IPS-11a (cell line): Measurements from ENCODE around the gene RHBDF2.

ENCODE experiments used
- H3K4me3 ChIP-seq: one replicate; pipeline ENCODE4 v1.5.1; 2013; ENCODE audit warnings: low read depth, low read length, control low read depth

RHBDF2 gene

GRCh38 chr17:76502341-76503211 is 1.4 kb upstream of the RHBDF2 start:
- H3K4me3 ChIP-seq, result no peak overlapping the region

- H3K4me3 ChIP-seq, result peak overlapping the region; percentile 0
Observed at GRCh38 chr17:76501827-76502307, 644 bp upstream of the RHBDF2 start.

- peak overlapping the region; percentile 49 for H3K4me3 ChIP-seq
Observed at GRCh38 chr17:76500747-76501017, 541 bp downstream of the RHBDF2 start.

GRCh38 chr17:76500074-76500746 is 1.0 kb downstream of the RHBDF2 start:
- peak overlapping the region; percentile 49 for H3K4me3 ChIP-seq

GRCh38 chr17:76499267-76499667 is 2.0 kb downstream of the RHBDF2 start:
- no peak overlapping the region for H3K4me3 ChIP-seq

- no peak overlapping the region for H3K4me3 ChIP-seq
Observed at GRCh38 chr17:76498876-76499251, 2.4 kb downstream of the RHBDF2 start.

GRCh38 chr17:76497979-76498875 is 3.0 kb downstream of the RHBDF2 start:
- no peak overlapping the region for H3K4me3 ChIP-seq

- no peak overlapping the region for H3K4me3 ChIP-seq
Observed at GRCh38 chr17:76497699-76497978, 3.6 kb downstream of the RHBDF2 start.

GRCh38 chr17:76496464-76496863 is 4.8 kb downstream of the RHBDF2 start:
- no peak overlapping the region for H3K4me3 ChIP-seq

GRCh38 chr17:76495663-76496400 is 5.4 kb downstream of the RHBDF2 start:
- H3K4me3 ChIP-seq, result no peak overlapping the region

GRCh38 chr17:76493505-76494167 is 7.6 kb downstream of the RHBDF2 start:
- no peak overlapping the region for H3K4me3 ChIP-seq

GRCh38 chr17:76492989-76493501 is 8.2 kb downstream of the RHBDF2 start:
- no peak overlapping the region for H3K4me3 ChIP-seq

GRCh38 chr17:76492123-76492988 is 8.9 kb downstream of the RHBDF2 start:
- no peak overlapping the region for H3K4me3 ChIP-seq

- no peak overlapping the region for H3K4me3 ChIP-seq
Observed at GRCh38 chr17:76491271-76492122, 9.7 kb downstream of the RHBDF2 start.

- no peak overlapping the region for H3K4me3 ChIP-seq
Observed at GRCh38 chr17:76490112-76490710, 11.0 kb downstream of the RHBDF2 start.

- H3K4me3 ChIP-seq, result no peak overlapping the region
Observed at GRCh38 chr17:76487451-76488192, 13.6 kb downstream of the RHBDF2 start.

GRCh38 chr17:76485569-76485968 is 15.7 kb downstream of the RHBDF2 start:
- no peak overlapping the region for H3K4me3 ChIP-seq
